DMS 273 treated with DMSO at 0.1 percent for 48 hours (cell line): Measurements from ENCODE around the gene ERLEC1.
"Not testable (repeated sequence)": the region's sequence is repeated elsewhere in the genome, so short reads cannot be mapped to it uniquely, and the experiment has no call there.

Experiments used
- DNase-seq: peaks from one replicate; lab custom pipeline; 2025; lab: John Stamatoyannopoulos, UW

ERLEC1 gene

GRCh38 chr2:53829980-53830290 is 43.1 kb downstream of the ERLEC1 start:
- not testable (repeated sequence) for DNase-seq

- DNase-seq = no peak
These were observed 53.7 kb downstream of the ERLEC1 start for GRCh38 chr2:53840580-53840979.

DNA sequence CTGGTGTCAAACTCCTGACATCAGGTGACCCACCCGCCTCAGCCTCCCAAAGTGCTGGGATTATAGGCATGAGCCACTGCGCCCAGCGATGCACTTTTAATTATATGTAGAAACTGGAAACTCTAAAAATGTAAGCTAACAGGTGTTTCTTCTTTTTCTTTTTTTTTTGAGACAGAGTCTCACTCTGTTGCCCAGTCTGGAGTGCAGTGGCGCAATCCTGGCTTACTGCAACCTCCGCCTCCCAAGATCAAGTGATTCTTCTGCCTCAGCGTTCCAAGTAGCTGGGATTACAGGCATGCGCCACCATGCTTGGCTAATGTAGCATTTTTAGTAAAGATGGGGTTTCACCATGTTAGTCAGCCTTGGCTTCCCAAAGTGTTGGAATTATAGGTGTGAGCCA is 54.8 kb downstream of the ERLEC1 start:
- not testable (repeated sequence) for DNase-seq

GRCh38 chr2:53842891-53843290 is 56.0 kb downstream of the ERLEC1 start:
- DNase-seq = no peak

DNA sequence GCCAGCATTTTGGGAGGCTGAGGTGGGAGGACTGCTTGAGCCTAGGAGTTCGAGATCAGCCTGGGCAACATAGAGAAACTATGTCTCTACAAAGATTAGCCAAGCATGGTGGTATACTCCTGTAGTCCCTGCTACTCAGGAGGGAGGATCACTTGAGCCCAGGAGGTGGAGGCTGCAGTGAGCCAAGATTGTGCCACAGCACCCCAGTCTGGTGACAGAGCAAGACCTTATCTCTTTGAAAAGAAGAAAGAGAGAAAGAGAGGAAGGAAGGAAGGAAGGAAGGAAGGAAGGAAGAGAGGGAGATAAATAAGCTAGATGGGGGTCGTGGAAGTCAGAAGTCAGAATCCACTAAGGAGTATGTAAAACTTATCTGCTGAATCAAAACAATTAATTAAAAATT is 56.8 kb downstream of the ERLEC1 start:
- no peak for DNase-seq

- no peak for DNase-seq
These were observed 61.2 kb downstream of the ERLEC1 start for GRCh38 chr2:53848062-53848461.

- DNase-seq = not testable (repeated sequence)
These were observed 64.4 kb downstream of the ERLEC1 start for GRCh38 chr2:53851052-53851757.

DNA sequence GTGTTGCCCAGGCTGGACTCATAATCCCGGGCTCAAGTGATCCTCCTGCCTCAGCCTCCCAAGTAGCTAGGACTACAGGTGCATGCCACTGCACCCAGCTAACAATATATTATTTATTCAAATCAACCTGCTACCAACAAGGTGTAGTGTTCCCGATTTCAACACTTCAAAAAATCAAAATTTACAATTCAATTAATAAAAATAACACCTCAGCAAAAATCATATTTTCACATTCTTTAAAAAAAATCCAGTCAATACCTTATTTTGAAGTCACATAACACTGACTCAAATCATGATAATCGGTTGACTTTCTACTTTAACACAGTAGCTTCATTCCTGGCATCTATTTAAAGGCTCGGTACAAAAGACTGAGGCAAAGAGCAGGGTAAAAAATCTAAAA is 65.7 kb downstream of the ERLEC1 start:
- no peak for DNase-seq

DNA sequence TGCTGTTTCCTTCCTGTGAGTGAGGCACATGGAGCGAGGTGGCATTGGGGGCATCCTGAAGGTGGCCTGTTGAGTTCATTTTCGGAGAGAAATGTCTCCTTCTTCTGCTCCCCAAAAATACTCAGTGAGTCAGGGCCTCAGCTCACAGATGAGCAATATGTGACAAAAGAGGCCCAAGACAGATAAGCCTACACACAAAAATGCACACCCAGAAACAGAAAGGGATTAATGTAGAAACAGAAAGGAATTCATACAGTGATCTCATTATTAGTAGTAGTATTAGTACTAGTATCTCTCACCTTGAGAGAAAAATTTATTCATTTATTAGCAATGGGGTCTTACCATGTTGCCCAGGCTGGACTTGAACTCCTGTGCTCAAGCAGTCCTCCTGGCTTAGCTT is 67.8 kb downstream of the ERLEC1 start:
- DNase-seq = no peak

DNA sequence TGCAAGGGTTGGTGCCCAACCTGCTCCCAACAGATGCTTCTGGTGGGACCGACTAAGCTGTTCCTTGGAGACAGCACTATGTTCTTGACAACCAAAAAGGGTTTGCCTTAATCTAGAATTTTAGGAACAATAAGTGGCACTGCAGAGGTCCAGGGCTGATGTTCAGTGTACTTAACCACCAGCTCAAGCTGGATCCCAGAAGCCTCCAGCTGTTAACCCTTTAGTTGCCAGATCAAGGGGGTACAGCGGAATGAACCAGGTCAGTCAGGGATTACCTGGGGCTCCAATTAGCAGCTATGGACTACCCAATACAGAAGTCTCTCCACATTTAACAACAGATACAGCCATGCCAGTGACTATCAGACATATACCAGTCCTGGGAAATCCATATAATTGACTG is 69.4 kb downstream of the ERLEC1 start:
- no peak for DNase-seq

- DNase-seq = no peak
These were observed 72.7 kb downstream of the ERLEC1 start, which contains the start of gene GPR75 for GRCh38 chr2:53859206-53860181. Gene GPR75 (minus strand): TSS chr2:53859967. CDS start chr2:53854756, 5,211 bp downstream.

GRCh38 chr2:53861824-53862223 is 75.0 kb downstream of the ERLEC1 start:
- no peak for DNase-seq

DNA sequence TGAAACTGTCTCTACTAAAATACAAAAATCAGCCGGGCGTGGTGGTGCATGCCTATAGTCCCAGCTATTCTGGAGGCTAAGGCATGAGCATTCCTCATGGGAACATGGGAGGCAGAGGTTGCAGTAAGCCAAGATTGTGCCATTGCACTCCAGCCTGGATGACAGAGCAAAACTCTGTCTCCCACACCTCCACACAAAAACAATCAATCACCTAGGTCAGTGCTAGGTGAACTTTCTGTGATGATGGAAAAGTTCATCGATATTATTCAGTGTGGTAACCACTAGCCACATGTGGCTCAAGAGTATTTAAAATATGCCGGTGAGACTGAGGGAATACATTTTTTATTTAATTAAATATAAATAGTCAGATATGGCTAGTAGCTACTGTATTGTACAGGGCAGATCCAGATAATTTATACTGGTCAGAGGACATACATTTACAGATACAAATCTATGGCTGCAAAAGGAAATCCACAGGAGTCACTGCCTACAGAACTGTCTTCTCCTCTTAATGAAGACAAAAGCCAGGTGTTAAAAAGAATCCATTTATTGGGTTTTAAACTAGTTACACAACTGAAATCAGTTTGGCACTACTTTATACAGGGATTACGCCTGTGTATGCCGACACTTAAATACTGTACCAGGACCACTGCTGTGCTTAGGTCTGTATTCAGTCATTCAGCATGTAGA is 76.8 kb downstream of the ERLEC1 start:
- no peak for DNase-seq

- no peak for DNase-seq
These were observed 78.4 kb downstream of the ERLEC1 start for GRCh38 chr2:53865264-53865663.

- DNase-seq = no peak
These were observed 79.1 kb downstream of the ERLEC1 start for GRCh38 chr2:53865962-53866361.

DNA sequence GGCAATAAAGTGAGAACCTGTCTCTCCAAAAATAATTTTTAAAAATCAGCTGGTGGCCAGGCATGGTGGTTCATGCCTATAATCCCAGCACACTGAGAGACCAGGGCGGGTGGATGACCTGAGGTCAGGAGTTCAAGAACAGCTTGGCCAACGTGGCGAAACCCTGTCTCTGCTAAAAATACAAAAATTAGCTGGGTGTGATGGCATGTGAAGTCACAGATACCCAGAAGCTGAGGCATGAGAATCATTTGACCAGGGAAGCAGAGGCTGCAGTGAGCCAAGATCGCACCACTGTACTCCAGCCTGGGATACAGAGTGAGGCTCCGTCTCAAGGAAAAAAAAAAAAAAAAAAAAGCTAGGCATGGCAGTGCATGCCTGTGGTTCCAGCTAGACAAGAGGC is 80.3 kb downstream of the ERLEC1 start:
- DNase-seq = no peak

- DNase-seq = no peak
These were observed 80.9 kb downstream of the ERLEC1 start for GRCh38 chr2:53867773-53868172.
